ENCODE data around the gene SUSD4.

GRCh38 chr1:223248001-223248769 is 115.8 kb downstream of the SUSD4 start:
- TF ChIP-seq CTCF (conservative IDR thresholded peaks at IDR 0.05 in 1 of 2, IDR thresholded peaks at IDR 0.05 in 1 of 2; ENCODE audit: low read depth in 1 of 2, low read length in 2 of 2) (no peak), EZH2 (IDR thresholded peaks at IDR 0.05; ENCODE audit: low read length, missing control alignments) (no peak)
